Activated CD8-positive, alpha-beta memory T cell treated with anti-CD3 and anti-CD28 coated beads, Interleukin-2, amount 50 U/mL, for 1 hour (primary cell): ENCODE data around the gene VEGFA.

ENCODE experiments used
- DNase-seq: peaks from one replicate; pipeline ENCODE4 v3.0.0-alpha.2; 2020; ENCODE audit errors: extremely low read depth

VEGFA gene

DNA sequence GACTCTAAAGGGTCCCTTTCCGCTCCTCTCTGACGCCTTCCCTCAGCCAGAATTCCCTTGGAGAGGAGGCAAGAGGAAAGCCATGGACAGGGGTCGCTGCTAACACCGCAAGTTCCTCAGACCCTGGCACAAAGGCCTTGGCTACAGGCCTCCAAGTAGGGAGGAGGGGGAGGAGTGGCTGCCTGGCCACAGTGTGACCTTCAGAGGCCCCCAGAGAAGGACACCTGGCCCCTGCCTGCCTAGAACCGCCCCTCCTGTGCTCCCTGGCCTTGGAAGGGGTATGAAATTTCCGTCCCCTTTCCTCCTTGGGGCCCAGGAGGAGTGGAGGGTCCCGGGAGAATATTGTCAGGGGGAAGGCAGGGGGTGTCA, 2.7 kb downstream of the VEGFA start:
- DNase-seq: no peak

DNA sequence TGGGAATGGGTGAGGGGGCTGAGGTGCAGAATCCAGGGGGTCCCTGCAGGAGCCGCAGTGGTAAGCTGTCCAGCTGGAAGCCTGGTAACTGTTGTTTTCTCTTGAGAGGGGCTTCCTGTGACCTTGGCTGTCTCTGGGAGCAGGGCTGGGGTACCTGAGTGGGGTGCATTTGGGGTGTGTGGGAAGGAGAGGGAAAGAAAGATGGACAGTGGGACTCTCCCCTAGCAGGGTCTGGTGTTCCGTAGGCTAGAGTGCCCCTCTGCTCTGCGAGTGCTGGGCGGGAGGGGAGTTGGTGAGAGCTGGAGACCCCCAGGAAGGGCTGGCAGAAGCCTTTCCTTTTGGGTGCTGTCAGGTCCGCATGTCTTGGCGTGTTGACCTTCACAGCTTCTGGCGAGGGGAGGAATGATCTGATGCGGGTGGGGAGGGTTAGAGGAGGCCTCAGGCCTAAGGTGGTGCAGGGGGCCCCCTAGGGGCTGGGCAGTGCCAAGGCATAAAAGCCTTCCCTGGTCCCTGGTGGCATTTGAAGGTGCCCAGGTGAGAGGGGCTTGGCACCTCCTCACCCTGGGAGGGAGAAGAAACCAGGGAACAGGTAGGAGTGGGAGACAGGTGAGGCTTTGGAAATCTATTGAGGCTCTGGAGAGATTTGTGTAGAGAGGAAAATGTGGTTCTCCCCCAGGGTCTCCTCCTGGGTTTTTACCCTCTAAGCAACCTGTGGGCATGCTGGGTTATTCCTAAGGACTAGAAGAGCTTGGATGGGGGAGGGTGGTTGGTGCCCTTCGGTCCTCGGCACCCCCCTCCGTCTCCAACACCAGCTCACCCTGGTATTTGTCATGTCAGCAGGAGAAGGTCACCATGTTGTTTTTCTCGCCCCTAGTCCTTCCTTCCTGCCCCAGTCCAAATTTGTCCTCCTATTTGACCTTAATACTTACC, 3.3 kb downstream of the VEGFA start:
- no peak for DNase-seq

- DNase-seq: no peak
These were observed 4.2 kb downstream of the VEGFA start for GRCh38 chr6:43773980-43774775.

DNA sequence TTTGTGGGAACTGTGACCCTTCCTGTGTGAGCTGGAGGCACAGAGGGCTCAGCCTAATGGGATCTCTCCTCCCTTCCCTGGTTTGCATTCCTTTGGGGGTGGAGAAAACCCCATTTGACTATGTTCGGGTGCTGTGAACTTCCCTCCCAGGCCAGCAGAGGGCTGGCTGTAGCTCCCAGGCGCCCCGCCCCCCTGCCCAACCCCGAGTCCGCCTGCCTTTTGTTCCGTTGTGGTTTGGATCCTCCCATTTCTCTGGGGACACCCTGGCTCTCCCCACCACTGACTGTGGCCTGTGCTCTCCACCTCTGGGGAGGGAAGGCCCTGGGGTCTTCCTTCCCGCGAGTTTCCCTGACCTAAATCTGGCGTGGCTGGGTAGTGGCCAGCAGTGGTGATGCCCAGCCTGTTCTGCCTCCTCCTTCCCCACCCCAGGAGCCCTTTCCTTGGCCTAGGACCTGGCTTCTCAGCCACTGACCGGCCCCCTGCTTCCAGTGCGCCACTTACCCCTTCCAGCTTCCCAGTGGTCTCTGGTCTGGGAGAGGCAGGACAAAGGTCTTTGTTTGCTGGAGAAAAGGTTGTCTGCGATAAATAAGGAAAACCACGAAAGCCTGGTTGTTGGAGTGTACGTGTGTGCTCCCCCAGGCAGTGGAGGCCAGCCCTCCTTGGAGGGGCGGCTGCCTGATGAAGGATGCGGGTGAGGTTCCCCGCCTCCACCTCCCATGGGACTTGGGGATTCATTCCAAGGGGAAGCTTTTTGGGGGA, 4.9 kb downstream of the VEGFA start:
- no peak for DNase-seq

GRCh38 chr6:43775535-43775885, 5.5 kb downstream of the VEGFA start:
- no peak for DNase-seq

- no peak for DNase-seq
These were observed 6.2 kb downstream of the VEGFA start for GRCh38 chr6:43776115-43776798.

- no peak for DNase-seq
These were observed 7.1 kb downstream of the VEGFA start for GRCh38 chr6:43776799-43777776.

DNA sequence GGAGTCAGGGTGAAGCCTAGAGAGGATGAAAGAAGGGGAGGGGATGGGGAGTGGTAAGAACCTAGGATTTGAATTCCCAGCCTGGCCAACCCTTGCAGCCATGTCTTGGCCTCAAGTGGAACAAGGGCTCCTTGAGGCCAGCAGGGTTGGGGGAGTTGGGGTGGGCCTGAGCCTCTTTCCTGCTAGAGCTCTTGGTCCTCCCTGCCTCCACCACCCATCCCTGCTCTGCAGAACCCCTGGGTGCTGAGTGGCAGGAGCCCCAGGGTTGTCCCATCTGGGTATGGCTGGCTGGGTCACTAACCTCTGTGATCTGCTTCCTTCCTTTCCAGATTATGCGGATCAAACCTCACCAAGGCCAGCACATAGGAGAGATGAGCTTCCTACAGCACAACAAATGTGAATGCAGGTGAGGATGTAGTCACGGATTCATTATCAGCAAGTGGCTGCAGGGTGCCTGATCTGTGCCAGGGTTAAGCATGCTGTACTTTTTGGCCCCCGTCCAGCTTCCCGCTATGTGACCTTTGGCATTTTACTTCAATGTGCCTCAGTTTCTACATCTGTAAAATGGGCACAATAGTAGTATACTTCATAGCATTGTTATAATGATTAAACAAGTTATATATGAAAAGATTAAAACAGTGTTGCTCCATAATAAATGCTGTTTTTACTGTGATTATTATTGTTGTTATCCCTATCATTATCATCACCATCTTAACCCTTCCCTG, 8.3 kb downstream of the VEGFA start:
- no peak for DNase-seq

- no peak for DNase-seq
These were observed 9.2 kb downstream of the VEGFA start for GRCh38 chr6:43778976-43779851.

DNA sequence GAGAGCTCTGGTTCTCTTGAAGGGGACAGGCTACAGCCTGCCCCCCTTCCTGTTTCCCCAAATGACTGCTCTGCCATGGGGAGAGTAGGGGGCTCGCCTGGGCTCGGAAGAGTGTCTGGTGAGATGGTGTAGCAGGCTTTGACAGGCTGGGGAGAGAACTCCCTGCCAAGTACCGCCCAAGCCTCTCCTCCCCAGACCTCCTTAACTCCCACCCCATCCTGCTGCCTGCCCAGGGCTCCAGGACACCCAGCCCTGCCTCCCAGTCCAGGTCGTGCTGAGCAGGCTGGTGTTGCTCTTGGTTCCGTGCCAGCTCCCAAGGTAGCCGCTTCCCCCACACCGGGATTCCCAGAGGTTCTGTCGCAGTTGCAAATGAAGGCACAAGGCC, 9.8 kb downstream of the VEGFA start:
- DNase-seq: no peak

GRCh38 chr6:43780293-43780692, 10.3 kb downstream of the VEGFA start:
- no peak for DNase-seq

DNA sequence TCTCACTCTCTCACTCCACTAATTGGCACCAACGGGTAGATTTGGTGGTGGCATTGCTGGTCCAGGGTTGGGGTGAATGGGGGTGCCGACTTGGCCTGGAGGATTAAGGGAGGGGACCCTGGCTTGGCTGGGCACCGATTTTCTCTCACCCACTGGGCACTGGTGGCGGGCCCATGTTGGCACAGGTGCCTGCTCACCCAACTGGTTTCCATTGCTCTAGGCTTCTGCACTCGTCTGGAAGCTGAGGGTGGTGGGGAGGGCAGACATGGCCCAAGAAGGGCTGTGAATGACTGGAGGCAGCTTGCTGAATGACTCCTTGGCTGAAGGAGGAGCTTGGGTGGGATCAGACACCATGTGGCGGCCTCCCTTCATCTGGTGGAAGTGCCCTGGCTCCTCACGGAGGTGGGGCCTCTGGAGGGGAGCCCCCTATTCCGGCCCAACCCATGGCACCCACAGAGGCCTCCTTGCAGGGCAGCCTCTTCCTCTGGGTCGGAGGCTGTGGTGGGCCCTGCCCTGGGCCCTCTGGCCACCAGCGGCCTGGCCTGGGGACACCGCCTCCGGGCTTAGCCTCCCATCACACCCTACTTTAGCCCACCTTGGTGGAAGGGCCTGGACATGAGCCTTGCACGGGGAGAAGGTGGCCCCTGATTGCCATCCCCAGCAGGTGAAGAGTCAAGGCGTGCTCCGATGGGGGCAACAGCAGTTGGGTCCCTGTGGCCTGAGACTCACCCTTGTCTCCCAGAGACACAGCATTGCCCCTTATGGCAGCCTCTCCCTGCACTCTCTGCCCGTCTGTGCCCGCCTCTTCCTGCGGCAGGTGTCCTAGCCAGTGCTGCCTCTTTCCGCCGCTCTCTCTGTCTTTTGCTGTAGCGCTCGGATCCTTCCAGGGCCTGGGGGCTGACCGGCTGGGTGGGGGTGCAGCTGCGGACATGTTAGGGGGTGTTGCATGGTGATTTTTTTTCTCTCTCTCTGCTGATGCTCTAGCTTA, 11.2 kb downstream of the VEGFA start:
- DNase-seq: no peak

DNA sequence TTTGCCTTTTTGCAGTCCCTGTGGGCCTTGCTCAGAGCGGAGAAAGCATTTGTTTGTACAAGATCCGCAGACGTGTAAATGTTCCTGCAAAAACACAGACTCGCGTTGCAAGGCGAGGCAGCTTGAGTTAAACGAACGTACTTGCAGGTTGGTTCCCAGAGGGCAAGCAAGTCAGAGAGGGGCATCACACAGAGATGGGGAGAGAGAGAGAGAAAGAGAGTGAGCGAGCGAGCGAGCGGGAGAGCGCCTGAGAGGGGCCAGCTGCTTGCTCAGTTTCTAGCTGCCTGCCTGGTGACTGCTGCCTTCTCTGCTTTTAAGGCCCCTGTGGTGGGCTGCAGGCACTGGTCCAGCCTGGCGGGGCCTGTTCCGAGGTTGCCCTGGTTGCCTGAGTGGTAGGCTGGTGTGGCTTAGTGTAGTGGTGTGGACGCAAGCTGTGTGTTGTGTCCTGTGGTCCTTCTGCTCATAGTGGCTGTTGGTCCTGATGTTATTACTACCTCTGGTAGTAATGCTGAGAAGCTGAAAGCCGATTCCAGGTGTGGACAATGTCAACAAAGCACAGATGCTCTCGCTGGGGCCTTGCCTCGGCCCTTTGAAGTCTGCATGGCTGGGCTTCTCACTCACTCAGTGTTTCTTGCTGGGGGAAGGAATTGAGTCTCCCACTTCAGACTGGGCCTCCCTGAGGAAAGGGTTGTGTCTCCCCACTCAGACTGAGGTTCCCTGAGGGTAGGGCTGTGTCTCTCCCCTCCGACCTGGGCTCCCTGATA, 12.1 kb downstream of the VEGFA start:
- DNase-seq: no peak

DNA sequence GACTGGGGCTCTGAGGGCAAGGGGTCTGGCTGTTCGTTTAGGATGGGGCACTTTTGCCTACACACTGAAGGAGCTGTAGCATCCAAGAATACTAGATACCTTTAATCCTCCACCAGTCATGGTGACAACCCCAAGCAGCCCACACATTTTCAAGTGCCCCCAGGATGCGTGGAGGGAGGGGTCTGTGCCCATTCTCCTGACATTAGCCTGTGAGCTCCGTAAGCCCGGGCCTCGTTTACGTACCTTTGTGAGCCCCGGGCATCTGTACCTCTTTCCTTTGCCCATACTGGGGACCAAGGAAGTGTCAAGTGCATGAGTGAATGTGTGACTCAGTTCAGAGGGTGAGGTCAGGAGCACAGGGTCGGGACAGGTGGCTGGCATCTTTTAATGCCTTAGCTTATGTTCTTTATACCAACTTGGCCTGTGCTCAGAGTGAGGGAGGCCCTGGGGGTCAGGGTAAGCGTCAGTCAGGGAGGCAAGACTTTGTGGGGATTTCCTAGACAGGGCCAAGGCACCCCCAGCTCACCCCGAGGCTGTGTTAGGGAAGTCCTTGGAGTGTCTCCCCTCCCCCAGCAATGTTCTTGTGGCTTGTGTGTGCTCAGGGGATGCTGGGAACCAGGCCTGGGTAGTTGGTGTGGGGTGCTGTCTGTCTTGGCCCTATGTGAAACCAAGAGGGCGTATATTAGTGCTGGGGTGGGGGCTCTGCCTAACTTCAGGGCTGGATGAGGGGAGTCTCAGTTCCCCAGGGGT, 12.9 kb downstream of the VEGFA start:
- DNase-seq: no peak

DNA sequence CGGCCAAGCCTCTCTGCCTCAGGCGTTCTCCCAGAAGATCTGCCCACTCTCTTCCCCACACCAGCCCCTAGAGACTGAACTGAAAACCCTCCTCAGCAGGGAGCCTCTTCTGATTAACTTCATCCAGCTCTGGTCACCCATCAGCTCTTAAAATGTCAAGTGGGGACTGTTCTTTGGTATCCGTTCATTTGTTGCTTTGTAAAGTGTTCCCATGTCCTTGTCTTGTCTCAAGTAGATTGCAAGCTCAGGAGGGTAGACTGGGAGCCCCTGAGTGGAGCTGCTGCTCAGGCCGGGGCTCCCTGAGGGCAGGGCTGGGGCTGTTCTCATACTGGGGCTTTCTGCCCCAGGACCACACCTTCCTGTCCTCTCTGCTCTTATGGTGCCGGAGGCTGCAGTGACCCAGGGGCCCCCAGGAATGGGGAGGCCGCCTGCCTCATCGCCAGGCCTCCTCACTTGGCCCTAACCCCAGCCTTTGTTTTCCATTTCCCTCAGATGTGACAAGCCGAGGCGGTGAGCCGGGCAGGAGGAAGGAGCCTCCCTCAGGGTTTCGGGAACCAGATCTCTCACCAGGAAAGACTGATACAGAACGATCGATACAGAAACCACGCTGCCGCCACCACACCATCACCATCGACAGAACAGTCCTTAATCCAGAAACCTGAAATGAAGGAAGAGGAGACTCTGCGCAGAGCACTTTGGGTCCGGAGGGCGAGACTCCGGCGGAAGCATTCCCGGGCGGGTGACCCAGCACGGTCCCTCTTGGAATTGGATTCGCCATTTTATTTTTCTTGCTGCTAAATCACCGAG, 14.2 kb downstream of the VEGFA start:
- DNase-seq: no peak
